H1 (cell line): ENCODE data around the gene UXT. TPM values are rescaled to one million over a fixed set of nuclear protein-coding genes. Genes with fewer than 3 reads are reported as not detected.

Experiments
- CTCF ChIA-PET: fragments of 300-600 bp; sonication (Branson Sonifier 250); formaldehyde crosslinking; loops from one replicate; lab custom pipeline; 2021; ENCODE audit not compliant: partially characterized antibody; lab: Charles Lee
- POLR2A ChIA-PET: fragments of 300-600 bp; sonication (Branson Sonifier 250); formaldehyde crosslinking; loops from one replicate; lab custom pipeline; 2021; ENCODE audit warnings: inconsistent platforms; ENCODE audit not compliant: partially characterized antibody; lab: Charles Lee
- DNase-seq, 2 experiments: peaks; one replicate each; pipeline versions ENCODE4 v3.0.0 to v3.0.0-alpha.2; 2010 to 2022; ENCODE audit warnings: low spot score in 2 of 2, low read depth in 1 of 2, mixed read lengths in 1 of 2
- FAIRE-seq: peaks from 2 replicates; lab custom pipeline; 2011; peaks lifted over from hg19 to GRCh38; lab: Jason Lieb, UNC
- H2AFZ ChIP-seq: 2 replicates; pipeline ENCODE4 v1.8.1; 2012; ENCODE audit warnings: low read length, inconsistent platforms
- H2AK5ac ChIP-seq: 2 replicates; pipeline ENCODE4 v1.6.1; 2013; ENCODE audit warnings: low read depth, low read length
- H2BK120ac ChIP-seq: replicated peaks from 2 replicates; pipeline ENCODE3; 2013; ENCODE audit warnings: low read depth, low read length, inconsistent platforms
- H2BK12ac ChIP-seq: 2 replicates; pipeline ENCODE4 v1.6.1; 2013; ENCODE audit warnings: low read depth, low read length
- H2BK15ac ChIP-seq: 2 replicates; pipeline ENCODE4 v1.6.1; 2013; ENCODE audit warnings: low read length
- H2BK20ac ChIP-seq: 2 replicates; pipeline ENCODE4 v1.6.1; 2013; ENCODE audit warnings: low read length
- H2BK5ac ChIP-seq: 2 replicates; pipeline ENCODE4 v1.6.1; 2013; ENCODE audit warnings: low read depth, low read length
- H3K14ac ChIP-seq: 2 replicates; pipeline ENCODE4 v1.6.1; 2013; ENCODE audit warnings: inconsistent platforms; ENCODE audit not compliant: insufficient read length
- H3K18ac ChIP-seq: 2 replicates; pipeline ENCODE4 v1.6.1; 2013; ENCODE audit warnings: low read length; ENCODE audit errors: extremely low read depth
- H3K23ac ChIP-seq: 2 replicates; pipeline ENCODE4 v1.6.1; 2013; ENCODE audit warnings: inconsistent platforms; ENCODE audit not compliant: insufficient read length
- H3K23me2 ChIP-seq: 2 replicates; pipeline ENCODE4 v1.6.1; 2013; ENCODE audit warnings: low read depth, low read length
- H3K27ac ChIP-seq: 2 replicates; pipeline ENCODE4 v1.6.1; 2011; ENCODE audit warnings: low read depth, low read length, inconsistent platforms
- H3K27me3 ChIP-seq, 4 experiments: replicated peaks in 1 of 4; 1 replicate in 1 of 4; 2 replicates in 3 of 4; pipeline versions ENCODE4 v1.6.1 to v1.8.1; 2011 to 2013; ENCODE audit warnings: low read length in 3 of 4, mild to moderate bottlenecking in 3 of 4, inconsistent platforms in 2 of 4, mixed read lengths in 2 of 4, moderate library complexity in 1 of 4; ENCODE audit not compliant: control insufficient read depth in 3 of 4, insufficient read depth in 3 of 4; ENCODE audit errors: extremely low read depth in 1 of 4
- H3K36me3 ChIP-seq, 4 experiments: 2 replicates each; pipeline versions ENCODE4 v1.6.1 to v1.8.1; 2011 to 2013; ENCODE audit warnings: mild to moderate bottlenecking in 4 of 4, low read length in 3 of 4, moderate library complexity in 2 of 4, control low read depth in 1 of 4, inconsistent platforms in 1 of 4; ENCODE audit not compliant: insufficient read depth in 4 of 4, control insufficient read depth in 2 of 4
- H3K4ac ChIP-seq: replicated peaks from 2 replicates; pipeline ENCODE3; 2013; ENCODE audit warnings: low read length, low read depth, mixed read lengths, inconsistent platforms; ENCODE audit not compliant: insufficient read length
- H3K4me1 ChIP-seq, 4 experiments: replicated peaks in 1 of 4; 1 replicate in 1 of 4; 2 replicates in 3 of 4; pipeline versions ENCODE4 v1.6.1 to v1.8.1; 2011 to 2013; ENCODE audit warnings: low read length in 3 of 4, inconsistent platforms in 2 of 4, mixed read lengths in 1 of 4; ENCODE audit not compliant: insufficient read depth in 4 of 4, control insufficient read depth in 3 of 4
- H3K4me2 ChIP-seq, 2 experiments: 2 replicates each; pipeline versions ENCODE4 v1.6.1 to v1.8.1; 2011 to 2013; ENCODE audit warnings: low read depth in 2 of 2, low read length in 2 of 2, control low read depth in 1 of 2, inconsistent platforms in 1 of 2, mild to moderate bottlenecking in 1 of 2; ENCODE audit not compliant: insufficient read depth in 1 of 2
- H3K4me3 ChIP-seq, 4 experiments: fragments of 200-600, 300-600 bp in 1 of 4; sonication (generic), shearing (Covaris generic), sonication (Bioruptor Twin) in 1 of 4; 2 replicates each; pipeline versions ENCODE4 v1.5.1 to v1.8.1; 2011 to 2016; ENCODE audit warnings: low read length in 4 of 4, low read depth in 3 of 4, control low read depth in 2 of 4, inconsistent platforms in 2 of 4, mild to moderate bottlenecking in 2 of 4, mixed read lengths in 1 of 4, moderate library complexity in 1 of 4; ENCODE audit not compliant: insufficient read depth in 2 of 4; ENCODE audit errors: extremely low read depth in 1 of 4
- H3K56ac ChIP-seq: replicated peaks from 2 replicates; pipeline ENCODE3; 2013; ENCODE audit warnings: low read depth, mild to moderate bottlenecking, mixed read lengths, low read length, inconsistent platforms; ENCODE audit not compliant: insufficient read length
- H3K79me1 ChIP-seq: 2 replicates; pipeline ENCODE4 v1.6.1; 2013; ENCODE audit warnings: low read depth, low read length, control low read depth
- H3K79me2 ChIP-seq, 2 experiments: 2 replicates each; pipeline versions ENCODE4 v1.6.1 to v1.8.1; 2012 to 2013; ENCODE audit warnings: low read length in 2 of 2, mild to moderate bottlenecking in 2 of 2, inconsistent platforms in 1 of 2; ENCODE audit not compliant: insufficient read depth in 2 of 2, control insufficient read depth in 1 of 2
- H3K9ac ChIP-seq, 4 experiments: replicated peaks in 1 of 4; 1 replicate in 1 of 4; 2 replicates in 3 of 4; pipeline versions ENCODE4 v1.6.1 to v1.8.1; 2011 to 2013; ENCODE audit warnings: low read depth in 3 of 4, low read length in 3 of 4, control low read depth in 2 of 4, mild to moderate bottlenecking in 2 of 4, moderate library complexity in 2 of 4, inconsistent platforms in 1 of 4; ENCODE audit errors: extremely low read depth in 1 of 4
- H3K9me3 ChIP-seq, 2 experiments: 2 replicates each; pipeline versions ENCODE4 v1.6.1 to v1.8.1; 2012 to 2013; ENCODE audit warnings: mild to moderate bottlenecking in 2 of 2, moderate library complexity in 2 of 2, control low read depth in 1 of 2, inconsistent platforms in 1 of 2, low read depth in 1 of 2, low read length in 1 of 2, mixed read lengths in 1 of 2; ENCODE audit not compliant: insufficient read depth in 2 of 2
- H4K20me1 ChIP-seq, 2 experiments: replicated peaks in 1 of 2; 2 replicates each; pipeline versions ENCODE3 to v1.8.1; 2011 to 2013; ENCODE audit warnings: inconsistent platforms in 2 of 2, low read length in 2 of 2, mild to moderate bottlenecking in 1 of 2; ENCODE audit not compliant: insufficient read depth in 2 of 2, control insufficient read depth in 1 of 2
- H4K5ac ChIP-seq: 2 replicates; pipeline ENCODE4 v1.6.1; 2013; ENCODE audit warnings: low read length, low read depth, mixed read lengths, inconsistent platforms; ENCODE audit not compliant: insufficient read length
- H4K8ac ChIP-seq: 2 replicates; pipeline ENCODE4 v1.8.0; 2013; ENCODE audit warnings: mild to moderate bottlenecking, moderate library complexity, low read length, inconsistent platforms; ENCODE audit not compliant: insufficient read depth; ENCODE audit errors: extremely low read depth
- H4K91ac ChIP-seq: replicated peaks from 2 replicates; pipeline ENCODE3; 2013; ENCODE audit warnings: low read length, mixed read lengths, inconsistent platforms; ENCODE audit not compliant: insufficient read length
- BRCA1 ChIP-seq: IDR thresholded peaks from 2 replicates; pipeline ENCODE4 v1.6.1; 2012; ENCODE audit warnings: low read depth, low read length, improper control_type of control experiment
- CHD1 ChIP-seq: IDR thresholded peaks from 2 replicates; pipeline ENCODE4 v1.6.1; 2012; ENCODE audit warnings: low read depth, low read length, improper control_type of control experiment
- WGBS, 2 experiments: shearing (Covaris generic) in 1 of 2; methylation state at CpG; one replicate each; pipeline versions ENCODE4 v1.1.6 to v1.1.7; 2013 to 2015; ENCODE audit warnings: low lambda C conversion rate in 2 of 2, mixed read lengths in 2 of 2, inconsistent platforms in 1 of 2, low coverage in 1 of 2, missing lambda C conversion rate in 1 of 2; ENCODE audit not compliant: insufficient replicate concordance in 2 of 2, insufficient coverage in 1 of 2, insufficient read length in 1 of 2; ENCODE audit errors: extremely low coverage in 1 of 2, missing lambda C conversion rate in 1 of 2; 5-methylcytosine and 5-hydroxymethylcytosine counted together
- polyA plus RNA-seq, 7 experiments: library from polyadenylated mRNA; depleted of rRNA in 3 of 7; stranded (reverse) in 5 of 7; unstranded in 2 of 7; fragments of >200 nt in 5 of 7; fragments of 200-250 nt in 2 of 7; gene quantifications; 1 replicate in 5 of 7; 2 replicates in 1 of 7; 4 replicates in 1 of 7; pipeline versions ENCODE4 v1.2.1 to v1.2.3, GENCODE V29; 2011 to 2013; ENCODE audit warnings: missing spikeins in 2 of 7, mixed read lengths in 2 of 7
- total RNA-seq: library from RNA; stranded (reverse); fragmentation: NEBNext Ultra II Directional; extraction: Animal tissue kit (Norgen Biotek cat#: 25700); gene quantifications from 2 replicates; pipeline ENCODE4 v1.2.1, GENCODE V29; 2021
- TF ChIP-seq, protein P1 (sequence below), 3 experiments: IDR thresholded peaks; 1 replicate in 2 of 3; 2 replicates in 1 of 3; pipeline versions ENCODE4 v1.5.1 to v1.6.1; 2011; ENCODE audit warnings: low read length in 3 of 3, mild to moderate bottlenecking in 3 of 3, inconsistent platforms in 2 of 3, low read depth in 1 of 3, moderate library complexity in 1 of 3; ENCODE audit not compliant: insufficient read depth in 1 of 3; ENCODE audit errors: control extremely low read depth in 1 of 3

The UXT gene
- total and polyA plus RNA-seq, 2 of the 8 experiments (the other 6 are each of a cell fraction or from before 2014, with no cell fraction given), result 69.4 to 116 TPM

DNA sequence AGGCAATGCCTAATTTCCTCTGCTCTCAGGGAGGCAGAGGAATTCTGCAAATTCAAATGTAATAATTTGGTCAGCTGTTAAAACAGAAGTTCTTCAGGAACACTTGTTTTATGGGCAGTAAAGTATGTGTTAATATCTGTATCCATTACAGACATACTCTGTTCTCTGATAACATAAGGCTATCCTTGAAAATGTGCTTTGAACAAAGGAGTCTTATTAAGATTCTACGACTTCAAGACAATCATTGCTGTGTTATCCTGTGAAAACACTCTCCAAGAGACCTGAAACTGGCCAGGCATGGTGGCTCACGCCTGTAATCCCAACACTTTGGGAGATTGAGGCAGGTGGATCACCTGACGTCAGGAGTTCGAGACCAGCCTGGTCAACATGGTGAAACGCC, 27.3 kb downstream of the UXT start:
- Histone ChIP-seq H3K27ac (no peak overlapping the region), H3K4me1 (no peaks in the 10 kb centered on the region; a peak in 2 of 7 replicates), H3K23ac (no peak overlapping the region), H2AFZ (no peak overlapping the region), H4K8ac (no peak overlapping the region), H3K79me2 (no peaks in the 10 kb centered on the region), H3K9me3 (no peaks in the 10 kb centered on the region), H3K14ac (no peak overlapping the region), H2BK12ac (no peak overlapping the region), H2AK5ac (no peak overlapping the region), H3K36me3 (peaks cover 0 to 7% (median 3%) of the 10 kb centered on the region in 4 experiments; a peak in 4 of 8 replicates), H4K91ac (no peak overlapping the region), H3K23me2 (no peaks in the 10 kb centered on the region; the same call in 1 of the 2 replicates), H2BK5ac (no peak overlapping the region), H3K56ac (no peak overlapping the region), H3K79me1 (no peaks in the 10 kb centered on the region), H3K4ac (no peak overlapping the region), H3K27me3 (no peaks in the 10 kb centered on the region), H4K5ac (no peak overlapping the region), H3K4me2 (no peak overlapping the region), H3K18ac (no peak overlapping the region), H4K20me1 (no peaks in the 10 kb centered on the region), H2BK20ac (no peak overlapping the region), H2BK15ac (no peak overlapping the region), H3K4me3 (no peak overlapping the region), H2BK120ac (no peak overlapping the region), H3K9ac (no peak overlapping the region)
- FAIRE-seq (no peak), DNase-seq (no peak)
- ChIA-PET CTCF (interaction anchor here (1.3 to 2.6 kb wide), 4 partner anchors 10 to 69 kb away, joined by 4 to 14 read pairs (median 8); no protein-coding TSS in a partner anchor), POLR2A (interaction anchor here (0.6 to 1.4 kb wide), 2 partner anchors 18 to 23 kb away, joined by 3 to 4 read pairs; no protein-coding TSS in a partner anchor)
- TF ChIP-seq CHD1 (no peak), BRCA1 (no peak)
- TF ChIP-seq, protein P1, sequence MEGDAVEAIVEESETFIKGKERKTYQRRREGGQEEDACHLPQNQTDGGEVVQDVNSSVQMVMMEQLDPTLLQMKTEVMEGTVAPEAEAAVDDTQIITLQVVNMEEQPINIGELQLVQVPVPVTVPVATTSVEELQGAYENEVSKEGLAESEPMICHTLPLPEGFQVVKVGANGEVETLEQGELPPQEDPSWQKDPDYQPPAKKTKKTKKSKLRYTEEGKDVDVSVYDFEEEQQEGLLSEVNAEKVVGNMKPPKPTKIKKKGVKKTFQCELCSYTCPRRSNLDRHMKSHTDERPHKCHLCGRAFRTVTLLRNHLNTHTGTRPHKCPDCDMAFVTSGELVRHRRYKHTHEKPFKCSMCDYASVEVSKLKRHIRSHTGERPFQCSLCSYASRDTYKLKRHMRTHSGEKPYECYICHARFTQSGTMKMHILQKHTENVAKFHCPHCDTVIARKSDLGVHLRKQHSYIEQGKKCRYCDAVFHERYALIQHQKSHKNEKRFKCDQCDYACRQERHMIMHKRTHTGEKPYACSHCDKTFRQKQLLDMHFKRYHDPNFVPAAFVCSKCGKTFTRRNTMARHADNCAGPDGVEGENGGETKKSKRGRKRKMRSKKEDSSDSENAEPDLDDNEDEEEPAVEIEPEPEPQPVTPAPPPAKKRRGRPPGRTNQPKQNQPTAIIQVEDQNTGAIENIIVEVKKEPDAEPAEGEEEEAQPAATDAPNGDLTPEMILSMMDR (IDR thresholded peaks at IDR 0.05; ENCODE audit: control extremely low read depth in 1 of 3, insufficient read depth in 1 of 3, low read depth in 1 of 3, low read length in 3 of 3), result no peak
- 100% methylated on average over 1 of the region's 5 CpGs; no CpG with 5 or more reads in 1 of the 2 experiments for WGBS, 2 experiments
